Stromal cell of bone marrow (primary cell): ENCODE results near the gene C2orf72.

ENCODE experiments used
- DNase-seq: peaks from one replicate; pipeline ENCODE4 v3.0.0-alpha.2; 2012; ENCODE audit warnings: low read depth

Gene C2orf72

DNA sequence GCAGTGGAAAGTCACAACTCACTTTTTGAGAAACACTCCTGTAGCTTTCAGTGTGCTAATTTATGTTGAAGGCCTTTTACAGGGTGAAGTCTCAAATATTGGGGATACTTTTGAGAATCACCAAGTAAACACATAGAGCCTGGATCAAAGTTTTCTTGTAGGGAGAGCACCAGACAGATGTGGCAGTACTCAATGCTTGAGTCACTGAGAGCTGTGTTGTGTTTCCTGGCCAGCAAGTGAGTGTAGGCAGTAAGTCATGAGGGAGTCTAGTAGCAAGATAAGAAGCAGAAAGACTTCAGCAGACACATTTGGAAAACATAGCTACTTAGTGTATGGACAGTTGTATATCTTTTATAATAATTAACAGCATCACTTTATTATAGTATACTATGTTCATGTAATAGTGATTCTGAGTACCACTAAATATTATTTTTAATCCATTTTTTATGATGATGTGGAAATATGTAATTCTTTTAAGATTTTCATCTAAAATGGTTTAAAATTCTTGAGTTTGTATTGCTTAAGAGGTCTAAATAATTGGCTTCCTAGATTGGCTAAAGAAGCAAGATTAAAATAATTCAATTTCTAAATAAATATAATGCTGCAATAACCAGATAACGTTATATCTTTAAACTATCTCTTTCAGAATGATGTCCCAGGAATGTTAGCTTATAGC is 32.2 kb downstream of the C2orf72 start:
- DNase-seq = peak; percentile 44

DNA sequence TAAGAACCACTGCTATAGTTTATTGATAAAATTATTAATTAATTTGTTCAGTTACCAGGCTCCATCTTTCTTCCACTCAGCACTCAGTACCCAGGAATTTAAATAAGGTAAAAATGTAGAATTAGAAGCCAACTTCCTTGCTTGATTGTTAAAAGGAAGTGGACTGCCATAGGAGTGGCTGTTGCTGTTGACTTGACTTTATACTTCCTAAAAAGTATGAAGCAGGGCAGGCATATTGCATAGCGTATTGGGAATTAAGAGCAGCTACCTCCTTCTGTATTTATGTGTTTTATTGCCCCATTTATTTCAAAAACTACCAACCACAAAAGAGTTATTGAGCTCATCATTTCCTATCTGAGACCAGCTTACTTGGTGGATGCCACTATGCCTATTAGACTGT is 47.2 kb downstream of the C2orf72 start:
- DNase-seq = no peak

DNA sequence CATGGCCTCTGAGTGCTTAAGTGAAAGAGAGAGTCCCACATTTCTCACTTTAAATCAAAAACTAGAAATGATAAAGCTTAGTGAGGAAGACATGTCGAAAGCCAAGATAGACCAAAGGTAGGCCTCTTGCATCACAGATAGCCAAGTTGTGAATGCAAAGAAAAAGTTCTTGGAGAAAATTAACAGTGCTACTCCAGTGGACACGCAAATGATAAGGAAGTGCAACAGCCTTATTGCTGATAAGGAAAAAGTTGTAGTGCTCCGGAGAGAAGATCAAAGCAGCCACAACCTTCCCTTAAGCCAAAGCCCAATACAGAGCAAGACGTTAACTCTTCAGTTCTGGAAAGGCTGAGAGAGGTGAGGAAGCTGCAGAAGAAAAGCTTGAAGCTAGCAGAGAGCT is 51.4 kb downstream of the C2orf72 start:
- no peak for DNase-seq

DNA sequence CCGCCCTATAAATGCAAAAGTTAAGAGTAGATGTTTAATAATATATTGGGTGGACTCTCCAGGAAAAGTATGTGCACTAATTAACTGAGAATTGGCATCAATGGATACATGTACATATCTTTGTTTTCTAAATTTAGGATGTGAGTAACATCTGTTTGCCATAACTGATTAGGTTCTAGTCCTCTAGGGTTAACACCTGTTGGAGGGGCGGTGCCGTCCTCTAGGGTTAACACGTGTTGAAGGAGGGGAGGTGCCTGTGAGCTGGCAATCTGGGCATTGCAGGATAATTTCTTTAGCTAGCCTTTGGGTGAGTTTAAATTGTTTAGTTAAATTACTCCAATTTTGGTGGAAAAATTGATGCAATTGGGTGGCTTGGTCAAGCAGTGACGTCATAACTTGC is 56.6 kb downstream of the C2orf72 start:
- no peak for DNase-seq

GRCh38 chr2:231094736-231095346 is 57.5 kb downstream of the C2orf72 start:
- DNase-seq = no peak
